IMR-90 (cell line): ENCODE results near the gene PLCH1. TPM values are rescaled to one million over a fixed set of nuclear protein-coding genes. Genes with fewer than 3 reads are reported as not detected.

Experiments
- ATAC-seq: fragments of 200-7000 bp; cut with Tn5 transposase; 2 replicates; pipeline ENCODE4 v1.9.1; 2020; ENCODE audit warnings: low read depth, mild to moderate bottlenecking, moderate library complexity
- BruUV-seq: library from RNA; stranded (reverse); fragments of 400-500 nt; replicated peaks from 2 replicates; lab custom pipeline; 2021; lab: Mats Ljungman, UMichigan
- CTCF ChIA-PET: fragments of 300-600 bp; formaldehyde crosslinking; extraction: SDS; loops from one replicate; lab custom pipeline; 2021; ENCODE audit warnings: antibody characterized with exemption; lab: Yijun Ruan, JAX
- POLR2A ChIA-PET: fragments of 300-600 bp; sonication (Branson Sonifier 250); formaldehyde crosslinking; loops from one replicate; lab custom pipeline; 2022; ENCODE audit warnings: antibody characterized with exemption; ENCODE audit not compliant: unreplicated experiment; lab: Charles Lee
- DNase-seq: peaks from one replicate; pipeline ENCODE4 v3.0.0; 2013
- H2AFZ ChIP-seq: replicated peaks from 2 replicates; pipeline ENCODE3; 2013; ENCODE audit warnings: low read length, mild to moderate bottlenecking; ENCODE audit not compliant: poor library complexity
- H2AK5ac ChIP-seq: 2 replicates; pipeline ENCODE4 v1.6.1; 2013; ENCODE audit warnings: low read depth, low read length, inconsistent platforms
- H2AK9ac ChIP-seq: replicated peaks from 2 replicates; pipeline ENCODE3; 2013; ENCODE audit warnings: mild to moderate bottlenecking, low read depth, low read length, moderate library complexity; ENCODE audit not compliant: poor library complexity
- H2BK120ac ChIP-seq: 2 replicates; pipeline ENCODE4 v1.6.1; 2013; ENCODE audit warnings: low read depth, low read length, inconsistent platforms
- H2BK15ac ChIP-seq: 3 replicates; pipeline ENCODE4 v1.6.1; 2013; ENCODE audit warnings: low read depth, low read length, inconsistent platforms
- H2BK20ac ChIP-seq: 2 replicates; pipeline ENCODE4 v1.6.1; 2013; ENCODE audit warnings: low read depth, mild to moderate bottlenecking, inconsistent platforms, low read length, moderate library complexity
- H2BK5ac ChIP-seq: 2 replicates; pipeline ENCODE4 v1.6.1; 2013; ENCODE audit warnings: mild to moderate bottlenecking, low read depth, low read length, inconsistent platforms; ENCODE audit not compliant: poor library complexity, severe bottlenecking
- H3K14ac ChIP-seq: replicated peaks from 2 replicates; pipeline ENCODE4 v1.6.1; 2013; ENCODE audit warnings: low read depth, low read length, inconsistent platforms
- H3K18ac ChIP-seq: 2 replicates; pipeline ENCODE4 v1.6.1; 2013; ENCODE audit warnings: low read depth, low read length, control low read depth
- H3K23ac ChIP-seq: 2 replicates; pipeline ENCODE4 v1.6.1; 2013; ENCODE audit warnings: low read depth, low read length, inconsistent platforms
- H3K27ac ChIP-seq: 2 replicates; pipeline ENCODE4 v1.5.1; 2013; ENCODE audit warnings: mild to moderate bottlenecking, control low read depth, low read length; ENCODE audit not compliant: insufficient read depth
- H3K27me3 ChIP-seq: 2 replicates; pipeline ENCODE4 v1.6.1; 2013; ENCODE audit warnings: low read length; ENCODE audit not compliant: control insufficient read depth, insufficient read depth
- H3K36me3 ChIP-seq: 2 replicates; pipeline ENCODE4 v1.6.1; 2013; ENCODE audit warnings: low read length, mixed read lengths; ENCODE audit not compliant: control insufficient read depth, insufficient read depth
- H3K4ac ChIP-seq: 2 replicates; pipeline ENCODE4 v1.6.1; 2013; ENCODE audit warnings: low read depth, low read length, inconsistent platforms
- H3K4me1 ChIP-seq: 2 replicates; pipeline ENCODE4 v1.6.1; 2013; ENCODE audit warnings: low read length, mixed read lengths; ENCODE audit not compliant: control insufficient read depth, insufficient read depth
- H3K4me2 ChIP-seq: 2 replicates; pipeline ENCODE4 v1.6.1; 2013; ENCODE audit warnings: low read depth, mild to moderate bottlenecking, control low read depth, low read length, moderate library complexity
- H3K4me3 ChIP-seq: 2 replicates; pipeline ENCODE4 v1.5.1; 2013; ENCODE audit warnings: low read depth, mild to moderate bottlenecking, control low read depth, low read length, moderate library complexity; ENCODE audit not compliant: insufficient read depth
- H3K56ac ChIP-seq: 2 replicates; pipeline ENCODE4 v1.6.1; 2013; ENCODE audit warnings: low read length, inconsistent platforms; ENCODE audit not compliant: insufficient read depth; ENCODE audit errors: extremely low read depth
- H3K79me1 ChIP-seq, 2 experiments: 2 replicates each; pipeline ENCODE4 v1.6.1; 2013; ENCODE audit warnings: low read length in 2 of 2, inconsistent platforms in 1 of 2, low read depth in 1 of 2
- H3K9ac ChIP-seq: 2 replicates; pipeline ENCODE4 v1.6.1; 2013; ENCODE audit warnings: low read depth, low read length, control low read depth
- H3K9me1 ChIP-seq: 2 replicates; pipeline ENCODE4 v1.6.1; 2013; ENCODE audit warnings: low read length, inconsistent platforms; ENCODE audit not compliant: insufficient read depth
- H3K9me3 ChIP-seq: 2 replicates; pipeline ENCODE4 v1.6.1; 2013; ENCODE audit warnings: low read length; ENCODE audit not compliant: control insufficient read depth, insufficient read depth
- H4K20me1 ChIP-seq: 2 replicates; pipeline ENCODE4 v1.6.1; 2013; ENCODE audit warnings: low read length, inconsistent platforms; ENCODE audit not compliant: insufficient read depth
- H4K5ac ChIP-seq: 2 replicates; pipeline ENCODE4 v1.6.1; 2013; ENCODE audit warnings: mild to moderate bottlenecking, low read depth, low read length, control low read depth
- H4K8ac ChIP-seq, 2 experiments: 2 replicates each; pipeline ENCODE4 v1.6.1; 2013; ENCODE audit warnings: low read depth in 2 of 2, low read length in 2 of 2, control low read depth in 1 of 2, inconsistent platforms in 1 of 2
- H4K91ac ChIP-seq: 2 replicates; pipeline ENCODE4 v1.6.1; 2013; ENCODE audit warnings: low read depth, low read length, inconsistent platforms; ENCODE audit not compliant: insufficient read depth
- ELK1 ChIP-seq: fragments of 150-350 bp; IDR thresholded peaks from 2 replicates; pipeline ENCODE4 v1.6.1; 2016; ENCODE audit warnings: low read depth, mild to moderate bottlenecking, low read length, moderate library complexity, borderline replicate concordance
- MAZ ChIP-seq: IDR thresholded peaks from 2 replicates; pipeline ENCODE4 v1.6.1; 2012; ENCODE audit warnings: low read depth, mild to moderate bottlenecking, low read length, improper control_type of control experiment, moderate library complexity, borderline replicate concordance
- POLR2A ChIP-seq: IDR thresholded peaks from 2 replicates; pipeline ENCODE4 v1.6.1; 2012; ENCODE audit warnings: mild to moderate bottlenecking, low read depth, low read length
- RAD21 ChIP-seq: IDR thresholded peaks from 2 replicates; pipeline ENCODE4 v1.6.1; 2012; ENCODE audit warnings: low read length, improper control_type of control experiment
- SMC3 ChIP-seq: fragments of 150-350 bp; IDR thresholded peaks from 2 replicates; pipeline ENCODE4 v1.6.1; 2016; ENCODE audit warnings: low read depth, mild to moderate bottlenecking, antibody characterized with exemption, low read length, moderate library complexity
- WGBS, 2 experiments: methylation state at CpG; one replicate each; pipeline versions ENCODE4 v1.1.5 to v1.1.7; 2013; ENCODE audit warnings: missing lambda C conversion rate in 2 of 2; ENCODE audit not compliant: insufficient read length in 1 of 2; ENCODE audit errors: extremely low coverage in 2 of 2; 5-methylcytosine and 5-hydroxymethylcytosine counted together
- dilution Hi-C: fragments of 300-500 bp; cut with HindIII; formaldehyde crosslinking; loops from one replicate; pipeline ENCODE4 v1.14.3; 2018; ENCODE audit warnings: low sequenced_read_pairs; ENCODE audit not compliant: unreplicated experiment
- in situ Hi-C: fragments of 300-500 bp; cut with MboI; formaldehyde crosslinking; loops from 3 replicates; pipeline ENCODE4 v1.14.3; 2019; ENCODE audit warnings: low sequenced_read_pairs, inconsistent platforms, mixed read lengths
- intact Hi-C: fragments of 100-400 bp; cut with micrococcal nuclease; formaldehyde crosslinking; loops from 2 replicates; pipeline ENCODE4 v1.10.0; 2022
- polyA plus RNA-seq, 3 experiments: library from polyadenylated mRNA; depleted of rRNA; stranded (reverse); fragments of >200 nt; gene quantifications; 2 replicates each; pipeline ENCODE4 v1.2.3, GENCODE V29; 2012; ENCODE audit warnings: low replicate concordance in 1 of 3
- total RNA-seq: library from RNA; depleted of rRNA; stranded (reverse); fragments of >200 nt; gene quantifications from 2 replicates; pipeline ENCODE4 v1.2.3, GENCODE V29; 2012
- TF ChIP-seq, protein P1 (sequence below): fragments of 150-350 bp; IDR thresholded peaks from 2 replicates; pipeline ENCODE4 v1.6.1; 2017; ENCODE audit warnings: mild to moderate bottlenecking, antibody characterized with exemption, low read length, low read depth

Gene PLCH1
- total and polyA plus RNA-seq, 2 of the 4 experiments (the other 2 are of a cell fraction): not detected

- CTCF ChIA-PET: interaction anchor here (0.7 kb wide), 1 partner anchor 526 kb away, joined by 3 read pairs; no protein-coding TSS in a partner anchor
- Histone ChIP-seq H3K9me3 (no peaks in the 10 kb centered on the region), H2BK5ac (no peak overlapping the region), H3K14ac (no peak overlapping the region), H2BK120ac (no peak overlapping the region), H3K4ac (no peak overlapping the region), H3K27ac (no peak overlapping the region), H2BK20ac (no peak overlapping the region), H3K79me1 (no peaks in the 10 kb centered on the region), H3K27me3 (no peaks in the 10 kb centered on the region), H4K8ac (no peak overlapping the region), H4K5ac (no peak overlapping the region), H4K20me1 (no peaks in the 10 kb centered on the region), H3K9ac (no peak overlapping the region), H3K4me1 (no peaks in the 10 kb centered on the region), H3K18ac (no peak overlapping the region), H3K23ac (no peak overlapping the region), H3K9me1 (no peaks in the 10 kb centered on the region), H2AFZ (no peak overlapping the region), H3K4me2 (no peak overlapping the region), H4K91ac (no peak overlapping the region), H2AK9ac (no peak overlapping the region), H3K56ac (no peak overlapping the region), H2BK15ac (no peak overlapping the region), H2AK5ac (no peak overlapping the region), H3K36me3 (no peaks in the 10 kb centered on the region), H3K4me3 (no peak overlapping the region)
- intact Hi-C loops (no loop called here), dilution Hi-C loops (no loop called here), in situ Hi-C loops (no loop called here)
- TF ChIP-seq SMC3 (no peak), ELK1 (no peak), RAD21 (no peak), POLR2A (no peak), MAZ (no peak)
- TF ChIP-seq, protein P1, sequence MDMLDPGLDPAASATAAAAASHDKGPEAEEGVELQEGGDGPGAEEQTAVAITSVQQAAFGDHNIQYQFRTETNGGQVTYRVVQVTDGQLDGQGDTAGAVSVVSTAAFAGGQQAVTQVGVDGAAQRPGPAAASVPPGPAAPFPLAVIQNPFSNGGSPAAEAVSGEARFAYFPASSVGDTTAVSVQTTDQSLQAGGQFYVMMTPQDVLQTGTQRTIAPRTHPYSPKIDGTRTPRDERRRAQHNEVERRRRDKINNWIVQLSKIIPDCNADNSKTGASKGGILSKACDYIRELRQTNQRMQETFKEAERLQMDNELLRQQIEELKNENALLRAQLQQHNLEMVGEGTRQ: no peak
- BruUV-seq: no TSS peak
- DNase-seq (peak; percentile 2), ATAC-seq (no peak)
- WGBS, 2 experiments: no CpG with 5 or more reads among the region's 5 CpGs
- POLR2A ChIA-PET: no interaction called here
Observed at GRCh38 chr3:155442072-155442471, 302.8 kb downstream of the PLCH1 start.
